NCI-H226 (cell line): ENCODE data around the gene SPIRE1.
"Not testable (repeated sequence)": the region's sequence is repeated elsewhere in the genome, so short reads cannot be mapped to it uniquely, and the experiment has no call there.

Source experiments
- DNase-seq: peaks from one replicate; pipeline ENCODE4 v3.0.0-alpha.2; 2015

SPIRE1 gene

GRCh38 chr18:12551943-12552878, 105.7 kb downstream of the SPIRE1 start:
- peak; percentile 48 for DNase-seq

GRCh38 chr18:12551466-12551865, 106.4 kb downstream of the SPIRE1 start:
- not testable (repeated sequence) for DNase-seq

- no peak for DNase-seq
Measured at GRCh38 chr18:12543697-12544096, 114.2 kb downstream of the SPIRE1 start.

- no peak for DNase-seq
Measured at GRCh38 chr18:12540751-12541150, 117.2 kb downstream of the SPIRE1 start.

GRCh38 chr18:12539158-12539557, 118.7 kb downstream of the SPIRE1 start:
- DNase-seq: peak; percentile 38

GRCh38 chr18:12534820-12535219, 123.1 kb downstream of the SPIRE1 start:
- no peak for DNase-seq

- DNase-seq: no peak
Measured at GRCh38 chr18:12532661-12533060, 125.2 kb downstream of the SPIRE1 start.

GRCh38 chr18:12531749-12532148, 126.2 kb downstream of the SPIRE1 start:
- no peak for DNase-seq

- no peak for DNase-seq
Measured at GRCh38 chr18:12520442-12520992, 137.4 kb downstream of the SPIRE1 start.

- no peak for DNase-seq
Measured at GRCh38 chr18:12518832-12519531, 138.9 kb downstream of the SPIRE1 start.

GRCh38 chr18:12518326-12518725, 139.6 kb downstream of the SPIRE1 start:
- DNase-seq: peak; percentile 45

- no peak for DNase-seq
Measured at GRCh38 chr18:12517142-12517825, 140.6 kb downstream of the SPIRE1 start.

- DNase-seq: no peak
Measured at GRCh38 chr18:12516049-12516630, 141.8 kb downstream of the SPIRE1 start.

- DNase-seq: no peak
Measured at GRCh38 chr18:12515550-12515949, 142.4 kb downstream of the SPIRE1 start.

GRCh38 chr18:12507007-12507406, 150.9 kb downstream of the SPIRE1 start:
- no peak for DNase-seq

GRCh38 chr18:12500986-12501385, 156.9 kb downstream of the SPIRE1 start:
- DNase-seq: no peak

GRCh38 chr18:12497839-12498238, 160.1 kb downstream of the SPIRE1 start:
- DNase-seq: no peak

- no peak for DNase-seq
Measured at GRCh38 chr18:12497296-12497695, 160.6 kb downstream of the SPIRE1 start.

GRCh38 chr18:12492907-12493306, 165.0 kb downstream of the SPIRE1 start:
- no peak for DNase-seq

- no peak for DNase-seq
Measured at GRCh38 chr18:12491611-12492435, 166.1 kb downstream of the SPIRE1 start.

GRCh38 chr18:12485479-12486105, 172.3 kb downstream of the SPIRE1 start:
- no peak for DNase-seq
